Prostate gland (tissue), 2 donors: ENCODE results near the gene MESP2.

Source experiments
- POLR2A ChIP-seq: fragments of 450-650 bp; IDR thresholded peaks from one replicate; pipeline ENCODE4 v1.6.1; 2016; ENCODE audit warnings: antibody characterized with exemption, mild to moderate bottlenecking
- TF ChIP-seq, protein P1 (sequence below), 4 experiments: fragments of 200-600 bp in 2 of 4; fragments of 450-650 bp in 2 of 4; sonication (generic) in 2 of 4; IDR thresholded peaks; 1 replicate in 3 of 4; 2 replicates in 1 of 4; pipeline ENCODE4 v1.5.1; 2016 to 2019; ENCODE audit warnings: antibody characterized with exemption in 4 of 4, mild to moderate bottlenecking in 2 of 4, moderate library complexity in 2 of 4

DNA sequence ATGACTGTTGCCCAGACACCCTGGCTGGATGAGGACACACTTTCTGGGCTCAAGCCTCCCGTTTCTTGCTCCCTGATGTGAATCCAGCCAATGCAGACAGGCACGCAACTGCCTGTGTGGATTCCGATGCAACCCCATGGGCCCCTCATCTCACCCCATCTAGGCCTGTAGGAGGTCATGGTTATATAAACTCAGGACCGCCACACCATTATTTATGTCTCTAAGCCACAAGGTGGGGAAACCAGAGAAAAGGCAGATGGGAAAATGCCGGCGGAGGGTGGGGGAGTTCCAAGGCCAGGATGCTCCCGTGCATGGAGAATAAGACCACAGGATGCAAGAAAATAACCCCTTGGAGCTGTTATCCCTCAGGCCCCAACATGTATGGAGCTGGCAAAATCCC, 27.1 kb upstream of the MESP2 start:
- TF ChIP-seq, protein P1, sequence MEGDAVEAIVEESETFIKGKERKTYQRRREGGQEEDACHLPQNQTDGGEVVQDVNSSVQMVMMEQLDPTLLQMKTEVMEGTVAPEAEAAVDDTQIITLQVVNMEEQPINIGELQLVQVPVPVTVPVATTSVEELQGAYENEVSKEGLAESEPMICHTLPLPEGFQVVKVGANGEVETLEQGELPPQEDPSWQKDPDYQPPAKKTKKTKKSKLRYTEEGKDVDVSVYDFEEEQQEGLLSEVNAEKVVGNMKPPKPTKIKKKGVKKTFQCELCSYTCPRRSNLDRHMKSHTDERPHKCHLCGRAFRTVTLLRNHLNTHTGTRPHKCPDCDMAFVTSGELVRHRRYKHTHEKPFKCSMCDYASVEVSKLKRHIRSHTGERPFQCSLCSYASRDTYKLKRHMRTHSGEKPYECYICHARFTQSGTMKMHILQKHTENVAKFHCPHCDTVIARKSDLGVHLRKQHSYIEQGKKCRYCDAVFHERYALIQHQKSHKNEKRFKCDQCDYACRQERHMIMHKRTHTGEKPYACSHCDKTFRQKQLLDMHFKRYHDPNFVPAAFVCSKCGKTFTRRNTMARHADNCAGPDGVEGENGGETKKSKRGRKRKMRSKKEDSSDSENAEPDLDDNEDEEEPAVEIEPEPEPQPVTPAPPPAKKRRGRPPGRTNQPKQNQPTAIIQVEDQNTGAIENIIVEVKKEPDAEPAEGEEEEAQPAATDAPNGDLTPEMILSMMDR (IDR thresholded peaks at IDR 0.05), result no peak
- no peak for TF ChIP-seq POLR2A
